Subcutaneous abdominal adipose tissue (tissue), 5 donors: ENCODE measurements around the gene FSTL4.

Experiments
- H3K27ac ChIP-seq: one replicate; pipeline ENCODE4 v1.7.0; 2013; ENCODE audit warnings: low read depth, mild to moderate bottlenecking, inconsistent platforms, low read length, moderate library complexity
- H3K27me3 ChIP-seq, 5 donors: one replicate each; pipeline ENCODE4 v1.7.0; 2013; ENCODE audit warnings: low read length in 5 of 5, inconsistent platforms in 1 of 5; ENCODE audit not compliant: control insufficient read depth in 5 of 5, insufficient read depth in 4 of 5
- H3K36me3 ChIP-seq, 5 donors: one replicate each; pipeline ENCODE4 v1.7.0; 2013; ENCODE audit warnings: low read length in 5 of 5; ENCODE audit not compliant: control insufficient read depth in 5 of 5, insufficient read depth in 5 of 5
- H3K4me1 ChIP-seq, 5 donors: one replicate each; pipeline ENCODE4 v1.7.0; 2013; ENCODE audit warnings: low read length in 5 of 5, mild to moderate bottlenecking in 3 of 5, moderate library complexity in 1 of 5; ENCODE audit not compliant: control insufficient read depth in 5 of 5, insufficient read depth in 5 of 5
- H3K4me3 ChIP-seq, 5 donors: one replicate each; pipeline ENCODE4 v1.7.0; 2013; ENCODE audit warnings: low read length in 5 of 5, low read depth in 1 of 5
- H3K9ac ChIP-seq, 5 donors: one replicate each; pipeline ENCODE4 v1.7.0; 2013; ENCODE audit warnings: low read length in 5 of 5, mild to moderate bottlenecking in 4 of 5, moderate library complexity in 3 of 5
- H3K9me3 ChIP-seq, 5 donors: one replicate each; pipeline ENCODE4 v1.7.0; 2013; ENCODE audit warnings: low read length in 5 of 5; ENCODE audit not compliant: control insufficient read depth in 5 of 5
- donor health status: healthy.
- donor health status: healthy.
- donor health status: healthy.
- donor health status: healthy.
- donor health status: healthy.

FSTL4 gene

DNA sequence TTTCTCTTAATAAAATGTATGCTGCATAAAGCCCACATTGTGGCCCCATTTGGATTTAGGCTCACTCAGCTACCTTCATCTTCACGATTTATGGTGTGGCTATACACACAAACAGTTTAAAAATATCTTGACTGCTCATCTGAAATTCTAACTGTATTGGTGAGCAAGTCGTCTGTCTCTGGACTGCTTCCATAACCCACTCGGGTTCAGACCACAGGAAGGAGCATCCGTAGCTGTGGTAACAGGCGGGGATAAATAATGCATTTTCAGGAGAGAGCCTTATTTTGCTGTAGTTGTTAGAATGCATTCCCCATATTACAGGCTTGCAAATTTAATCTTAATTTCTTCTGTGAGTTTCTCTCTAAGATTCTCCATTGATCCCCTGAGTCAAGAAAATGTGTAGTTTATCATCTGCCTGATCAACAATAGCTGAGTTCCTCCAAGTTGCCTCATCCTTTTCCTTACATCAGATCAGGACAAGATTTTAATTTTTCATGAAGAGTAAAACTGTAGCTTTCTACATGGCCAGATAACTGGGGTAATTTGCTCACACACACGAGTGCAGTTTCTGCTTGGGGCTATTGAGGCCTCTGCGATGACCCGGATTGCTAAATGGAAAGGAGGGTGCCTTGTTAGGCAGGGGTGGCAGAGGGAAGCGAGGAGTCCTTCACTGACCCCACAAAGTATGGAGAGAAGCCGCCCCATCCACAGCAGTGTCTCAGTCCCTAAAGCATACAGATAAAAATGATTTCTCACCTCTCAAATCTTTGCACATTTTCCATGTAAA lies 133.9 kb downstream of the FSTL4 start:
- Histone ChIP-seq H3K9ac (no peak overlapping the region), H3K4me3 (no peak overlapping the region), H3K36me3 (no peaks in the 10 kb centered on the region), H3K4me1 (no peaks in the 10 kb centered on the region), H3K9me3 (no peaks in the 10 kb centered on the region), H3K27ac (no peak overlapping the region), H3K27me3 (peaks cover 0 to 6% (median under 1%) of the 10 kb centered on the region in 5 donors)

DNA sequence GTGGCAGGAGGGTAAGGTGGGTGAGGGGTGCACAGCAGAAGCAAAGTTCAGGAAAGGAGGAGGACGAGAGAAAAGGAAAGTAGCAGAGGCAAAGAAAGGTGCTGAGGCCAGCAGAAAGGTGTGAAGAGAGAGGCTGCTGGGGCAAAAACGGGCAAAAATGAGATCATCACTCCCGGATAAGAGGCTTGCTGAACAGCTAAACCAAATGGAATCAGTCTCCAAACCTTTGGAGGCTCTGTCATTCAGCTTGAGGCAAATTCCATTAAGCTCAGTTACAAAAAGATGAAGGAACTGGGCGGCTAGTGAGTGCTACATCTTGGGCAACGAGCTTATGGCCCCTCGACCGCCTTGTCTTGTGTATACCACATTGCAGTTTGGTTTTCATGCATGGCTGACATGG lies 136.4 kb downstream of the FSTL4 start:
- no peak overlapping the region for H3K9ac ChIP-seq
- H3K9me3 ChIP-seq = no peaks in the 10 kb centered on the region
- H3K27me3 ChIP-seq = peaks cover 2 to 6% (median 6%) of the 10 kb centered on the region in 5 donors

DNA sequence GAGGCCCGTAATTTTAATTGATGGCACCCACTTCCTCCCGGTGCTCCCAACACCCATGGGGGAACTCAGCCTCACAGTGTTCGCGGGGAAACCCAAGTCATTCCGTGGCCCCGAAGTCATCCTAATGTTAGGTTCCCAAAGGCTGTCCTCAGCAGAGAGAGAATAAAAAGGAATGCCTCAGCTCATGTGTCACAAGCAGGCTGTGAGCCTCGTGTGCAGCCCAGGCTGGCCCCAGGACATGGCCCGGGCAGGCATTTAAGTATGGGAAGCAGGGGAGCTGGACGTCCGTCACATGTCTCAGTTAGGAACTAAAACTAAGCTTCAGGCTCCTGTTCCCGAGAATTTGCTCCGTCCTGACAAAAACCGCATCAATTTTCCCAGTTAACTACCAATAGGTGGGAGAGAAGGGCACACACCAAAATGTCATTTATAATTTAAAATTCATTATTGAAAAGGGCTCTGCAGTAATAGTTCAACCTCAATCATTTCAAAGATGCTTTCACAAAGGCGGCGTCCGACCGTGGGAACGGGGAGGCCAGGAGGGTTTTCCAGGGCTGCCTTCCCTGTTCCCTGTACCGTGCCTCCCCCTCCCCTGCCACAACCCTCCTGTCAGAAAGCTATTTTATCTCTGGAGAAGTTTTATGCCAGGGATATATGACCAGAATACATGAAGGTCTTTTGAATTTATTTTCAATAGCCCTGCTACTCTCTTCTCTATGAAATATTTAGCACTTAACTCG lies 137.3 kb downstream of the FSTL4 start:
- H3K9me3 ChIP-seq = no peaks in the 10 kb centered on the region
- H3K9ac ChIP-seq = no peak overlapping the region
- peaks cover 2 to 6% (median 6%) of the 10 kb centered on the region in 5 donors for H3K27me3 ChIP-seq
- H3K4me3 ChIP-seq = no peak overlapping the region
- H3K36me3 ChIP-seq = no peaks in the 10 kb centered on the region
- H3K27ac ChIP-seq = no peak overlapping the region
- no peaks in the 10 kb centered on the region for H3K4me1 ChIP-seq

More for the DNA sequence above, 136.4 kb downstream of the FSTL4 start:
- H3K36me3 ChIP-seq = no peaks in the 10 kb centered on the region
- no peaks in the 10 kb centered on the region for H3K4me1 ChIP-seq
- H3K4me3 ChIP-seq = no peak overlapping the region
- H3K27ac ChIP-seq = no peak overlapping the region

DNA sequence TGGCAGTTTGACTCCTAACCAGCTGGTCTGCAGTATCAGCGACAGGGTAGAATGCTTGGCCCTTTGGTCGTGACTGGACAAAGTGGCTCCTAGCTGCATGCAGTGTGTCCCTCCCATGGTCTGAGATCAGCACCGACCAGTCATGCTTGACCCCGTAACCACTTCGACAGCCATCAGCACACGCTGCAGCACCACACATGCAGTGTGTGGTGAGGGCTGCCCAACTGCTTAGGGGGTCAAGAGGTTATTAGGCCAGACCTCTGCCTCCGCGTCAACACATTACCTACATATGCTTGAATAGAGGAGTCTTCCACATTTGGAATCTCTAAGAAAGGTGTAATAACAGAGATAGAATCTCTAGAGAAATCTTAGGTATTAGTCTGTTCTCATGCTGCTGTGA lies 139.1 kb downstream of the FSTL4 start:
- Histone ChIP-seq H3K9me3 (no peaks in the 10 kb centered on the region), H3K27me3 (peaks cover 2 to 6% (median 6%) of the 10 kb centered on the region in 5 donors), H3K27ac (no peak overlapping the region), H3K36me3 (no peaks in the 10 kb centered on the region), H3K4me3 (no peak overlapping the region), H3K9ac (no peak overlapping the region), H3K4me1 (no peaks in the 10 kb centered on the region)

DNA sequence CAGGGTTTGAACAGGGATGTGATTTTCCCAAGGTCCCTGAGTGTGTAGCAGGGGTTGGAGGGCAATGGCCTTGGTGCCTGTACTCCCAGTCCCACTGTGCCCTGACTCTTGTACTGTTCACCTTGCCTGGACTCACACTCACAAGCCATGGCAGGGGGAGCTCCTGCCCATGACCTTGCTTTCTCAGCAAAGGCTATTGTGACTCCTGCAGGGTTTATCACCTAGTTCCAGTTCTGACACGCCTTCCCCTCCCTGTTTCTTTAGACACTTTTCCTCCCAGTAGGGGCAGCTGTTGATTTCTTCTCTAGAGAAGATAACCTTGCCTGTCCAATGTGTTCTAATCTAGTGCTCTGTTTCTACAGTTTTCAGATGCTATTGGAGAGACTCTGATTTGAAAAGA lies 139.5 kb downstream of the FSTL4 start:
- H3K4me3 ChIP-seq = no peak overlapping the region
- H3K27ac ChIP-seq = no peak overlapping the region
- H3K36me3 ChIP-seq = no peaks in the 10 kb centered on the region
- no peaks in the 10 kb centered on the region for H3K9me3 ChIP-seq
- no peak overlapping the region for H3K9ac ChIP-seq
- H3K4me1 ChIP-seq = no peaks in the 10 kb centered on the region
- H3K27me3 ChIP-seq = peaks cover 2 to 6% (median 6%) of the 10 kb centered on the region in 5 donors

DNA sequence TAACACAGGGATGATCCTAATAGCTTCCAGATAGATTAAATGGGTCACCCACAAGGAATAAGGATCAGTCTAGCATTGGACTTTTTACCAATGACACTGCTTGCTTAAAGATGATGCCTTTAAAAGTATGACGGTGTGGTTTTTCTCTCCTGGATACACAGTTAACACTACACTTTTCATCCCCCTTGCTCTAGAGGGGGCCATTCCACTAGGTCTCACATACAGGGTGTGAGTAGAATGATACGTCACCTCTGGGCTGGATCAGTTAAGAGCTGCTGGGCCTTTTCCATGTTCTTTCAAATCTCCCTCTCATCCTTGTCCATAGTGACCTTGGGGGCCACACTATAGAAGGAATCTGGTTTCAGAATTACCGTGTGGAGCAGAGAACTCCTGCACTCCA lies 140.6 kb downstream of the FSTL4 start:
- H3K4me1 ChIP-seq = no peaks in the 10 kb centered on the region
- no peaks in the 10 kb centered on the region for H3K36me3 ChIP-seq
- H3K4me3 ChIP-seq = no peak overlapping the region
- no peak overlapping the region for H3K9ac ChIP-seq
- H3K27ac ChIP-seq = no peak overlapping the region
- no peaks in the 10 kb centered on the region for H3K9me3 ChIP-seq
- H3K27me3 ChIP-seq = peaks cover 2 to 11% (median 6%) of the 10 kb centered on the region in 5 donors

DNA sequence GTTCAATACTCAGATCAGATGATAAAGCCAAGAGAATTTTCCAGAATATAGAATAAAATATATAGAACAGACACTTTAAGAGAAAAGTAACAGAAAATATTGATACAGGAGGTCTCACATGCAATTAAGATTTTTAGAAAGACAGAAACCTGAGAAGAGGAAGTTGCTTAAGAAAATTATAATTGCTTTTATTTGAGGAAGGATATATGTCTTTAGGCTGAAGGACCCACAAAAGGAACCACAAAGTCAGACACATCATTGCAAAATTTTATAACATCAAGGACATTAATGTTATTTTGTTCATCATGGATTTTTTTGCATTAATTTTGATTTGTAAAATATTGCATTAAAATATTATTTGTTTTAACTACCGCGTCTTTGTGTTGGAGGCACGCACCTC lies 141.5 kb downstream of the FSTL4 start:
- Histone ChIP-seq H3K9ac (no peak overlapping the region), H3K36me3 (no peaks in the 10 kb centered on the region), H3K4me3 (no peak overlapping the region), H3K4me1 (no peaks in the 10 kb centered on the region), H3K27ac (no peak overlapping the region), H3K9me3 (no peaks in the 10 kb centered on the region), H3K27me3 (peaks cover 2 to 11% (median 6%) of the 10 kb centered on the region in 5 donors)

DNA sequence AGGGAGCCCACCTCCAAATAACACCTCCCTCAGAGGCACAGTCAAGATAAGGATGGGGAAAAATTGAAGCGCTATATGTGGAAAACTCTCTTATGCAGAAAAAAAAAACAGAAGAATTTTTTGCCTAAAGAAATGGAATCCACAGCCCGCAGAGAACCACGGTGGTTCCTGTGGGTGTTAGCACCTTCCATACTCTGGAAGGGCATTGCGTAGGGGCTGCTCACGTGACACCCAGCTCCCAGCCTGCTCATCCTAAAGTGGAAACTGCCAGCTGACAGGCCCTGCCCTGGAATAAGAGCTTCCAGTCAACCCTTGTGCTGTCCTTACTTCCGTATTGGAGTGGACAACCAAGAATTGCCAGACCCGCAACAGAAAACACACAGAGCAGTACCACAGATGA lies 142.5 kb downstream of the FSTL4 start:
- Histone ChIP-seq H3K4me1 (no peaks in the 10 kb centered on the region), H3K9ac (no peak overlapping the region), H3K27ac (no peak overlapping the region), H3K9me3 (no peaks in the 10 kb centered on the region), H3K36me3 (no peaks in the 10 kb centered on the region), H3K4me3 (no peak overlapping the region), H3K27me3 (peaks cover 2 to 11% (median 6%) of the 10 kb centered on the region in 5 donors)

DNA sequence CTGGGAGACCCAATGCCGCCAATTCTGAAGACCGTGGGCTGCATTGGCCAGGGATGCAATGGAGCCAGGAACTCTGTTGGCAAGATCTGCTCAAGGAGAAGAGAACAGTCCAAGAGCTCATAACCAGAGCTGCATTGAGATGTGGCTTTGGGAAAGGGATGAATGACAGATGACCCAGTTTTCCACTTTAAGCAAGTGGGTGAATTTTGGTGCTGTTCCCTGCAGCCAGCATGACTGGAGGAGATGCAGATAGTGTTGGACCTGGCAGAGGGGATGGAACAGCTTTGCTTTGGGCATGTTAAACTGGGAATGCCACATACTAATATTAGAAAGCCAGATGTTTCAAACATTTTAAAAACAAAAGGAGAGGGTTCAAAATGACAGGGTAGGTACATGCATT lies 143.1 kb downstream of the FSTL4 start:
- Histone ChIP-seq H3K9me3 (no peaks in the 10 kb centered on the region), H3K4me1 (no peaks in the 10 kb centered on the region), H3K27me3 (peaks cover 2 to 11% (median 4%) of the 10 kb centered on the region in 5 donors), H3K36me3 (no peaks in the 10 kb centered on the region), H3K27ac (no peak overlapping the region), H3K4me3 (no peak overlapping the region), H3K9ac (no peak overlapping the region)

DNA sequence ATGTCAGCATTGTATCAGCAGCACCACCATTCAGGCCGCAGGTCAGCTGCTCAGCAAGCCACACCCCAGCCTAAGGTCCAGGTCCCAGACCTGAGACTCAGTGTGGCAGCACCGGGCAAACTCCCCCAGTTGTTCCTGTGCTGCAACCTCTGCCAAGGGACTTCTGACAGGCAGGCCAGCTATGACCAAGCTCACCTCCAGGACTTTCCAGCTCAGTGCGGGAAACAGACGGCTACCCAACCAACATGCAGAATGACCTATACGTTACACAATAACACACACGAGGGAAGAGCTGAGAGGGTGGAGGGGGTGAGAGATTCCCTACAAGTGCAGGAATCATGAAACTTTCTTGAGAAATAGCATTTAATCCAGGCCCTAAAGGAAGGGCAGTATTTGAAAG lies 143.7 kb downstream of the FSTL4 start:
- Histone ChIP-seq H3K4me3 (no peak overlapping the region), H3K27ac (no peak overlapping the region), H3K36me3 (no peaks in the 10 kb centered on the region), H3K9ac (no peak overlapping the region), H3K27me3 (peaks cover 0 to 11% (median 2%) of the 10 kb centered on the region in 5 donors), H3K9me3 (no peaks in the 10 kb centered on the region), H3K4me1 (no peaks in the 10 kb centered on the region)
